Measurements from ENCODE around the gene ADAMTS17.
A peak's percentile ranks its signal among the peaks of the same experiment; 100 is the strongest.

ADAMTS17 gene

DNA sequence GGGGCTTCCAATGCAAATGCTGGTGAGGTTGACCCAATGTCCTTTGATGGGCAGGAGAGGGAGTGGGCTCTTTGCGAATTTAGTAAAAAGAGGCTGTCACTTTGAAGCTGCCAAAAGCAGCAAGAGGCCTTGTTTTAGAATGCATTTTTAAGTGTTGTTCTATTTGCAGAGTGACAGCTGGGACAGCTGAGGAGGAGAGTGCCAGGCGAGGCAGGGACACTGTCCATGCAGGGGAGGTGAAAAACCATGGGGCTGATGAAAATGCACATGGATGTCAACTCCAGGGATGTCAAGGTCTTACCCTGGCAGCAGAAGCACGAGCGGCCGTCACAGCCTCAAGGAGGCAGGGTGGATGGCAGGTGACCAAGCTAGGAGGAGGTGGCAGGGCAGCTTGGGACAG, 279.8 kb downstream of the ADAMTS17 start:
- TF ChIP-seq, protein P1, sequence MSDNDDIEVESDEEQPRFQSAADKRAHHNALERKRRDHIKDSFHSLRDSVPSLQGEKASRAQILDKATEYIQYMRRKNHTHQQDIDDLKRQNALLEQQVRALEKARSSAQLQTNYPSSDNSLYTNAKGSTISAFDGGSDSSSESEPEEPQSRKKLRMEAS (IDR thresholded peaks at IDR 0.05) = no peak
- TF ChIP-seq, protein P2, sequence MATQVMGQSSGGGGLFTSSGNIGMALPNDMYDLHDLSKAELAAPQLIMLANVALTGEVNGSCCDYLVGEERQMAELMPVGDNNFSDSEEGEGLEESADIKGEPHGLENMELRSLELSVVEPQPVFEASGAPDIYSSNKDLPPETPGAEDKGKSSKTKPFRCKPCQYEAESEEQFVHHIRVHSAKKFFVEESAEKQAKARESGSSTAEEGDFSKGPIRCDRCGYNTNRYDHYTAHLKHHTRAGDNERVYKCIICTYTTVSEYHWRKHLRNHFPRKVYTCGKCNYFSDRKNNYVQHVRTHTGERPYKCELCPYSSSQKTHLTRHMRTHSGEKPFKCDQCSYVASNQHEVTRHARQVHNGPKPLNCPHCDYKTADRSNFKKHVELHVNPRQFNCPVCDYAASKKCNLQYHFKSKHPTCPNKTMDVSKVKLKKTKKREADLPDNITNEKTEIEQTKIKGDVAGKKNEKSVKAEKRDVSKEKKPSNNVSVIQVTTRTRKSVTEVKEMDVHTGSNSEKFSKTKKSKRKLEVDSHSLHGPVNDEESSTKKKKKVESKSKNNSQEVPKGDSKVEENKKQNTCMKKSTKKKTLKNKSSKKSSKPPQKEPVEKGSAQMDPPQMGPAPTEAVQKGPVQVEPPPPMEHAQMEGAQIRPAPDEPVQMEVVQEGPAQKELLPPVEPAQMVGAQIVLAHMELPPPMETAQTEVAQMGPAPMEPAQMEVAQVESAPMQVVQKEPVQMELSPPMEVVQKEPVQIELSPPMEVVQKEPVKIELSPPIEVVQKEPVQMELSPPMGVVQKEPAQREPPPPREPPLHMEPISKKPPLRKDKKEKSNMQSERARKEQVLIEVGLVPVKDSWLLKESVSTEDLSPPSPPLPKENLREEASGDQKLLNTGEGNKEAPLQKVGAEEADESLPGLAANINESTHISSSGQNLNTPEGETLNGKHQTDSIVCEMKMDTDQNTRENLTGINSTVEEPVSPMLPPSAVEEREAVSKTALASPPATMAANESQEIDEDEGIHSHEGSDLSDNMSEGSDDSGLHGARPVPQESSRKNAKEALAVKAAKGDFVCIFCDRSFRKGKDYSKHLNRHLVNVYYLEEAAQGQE (IDR thresholded peaks at IDR 0.05; ENCODE audit: low read depth) = no peak
- TF ChIP-seq CREB1 (IDR thresholded peaks at IDR 0.05; ENCODE audit: low read depth) (no peak), EP300 (IDR thresholded peaks at IDR 0.05; ENCODE audit: borderline replicate concordance) (no peak), TEAD4 (IDR thresholded peaks at IDR 0.05) (no peak)

DNA sequence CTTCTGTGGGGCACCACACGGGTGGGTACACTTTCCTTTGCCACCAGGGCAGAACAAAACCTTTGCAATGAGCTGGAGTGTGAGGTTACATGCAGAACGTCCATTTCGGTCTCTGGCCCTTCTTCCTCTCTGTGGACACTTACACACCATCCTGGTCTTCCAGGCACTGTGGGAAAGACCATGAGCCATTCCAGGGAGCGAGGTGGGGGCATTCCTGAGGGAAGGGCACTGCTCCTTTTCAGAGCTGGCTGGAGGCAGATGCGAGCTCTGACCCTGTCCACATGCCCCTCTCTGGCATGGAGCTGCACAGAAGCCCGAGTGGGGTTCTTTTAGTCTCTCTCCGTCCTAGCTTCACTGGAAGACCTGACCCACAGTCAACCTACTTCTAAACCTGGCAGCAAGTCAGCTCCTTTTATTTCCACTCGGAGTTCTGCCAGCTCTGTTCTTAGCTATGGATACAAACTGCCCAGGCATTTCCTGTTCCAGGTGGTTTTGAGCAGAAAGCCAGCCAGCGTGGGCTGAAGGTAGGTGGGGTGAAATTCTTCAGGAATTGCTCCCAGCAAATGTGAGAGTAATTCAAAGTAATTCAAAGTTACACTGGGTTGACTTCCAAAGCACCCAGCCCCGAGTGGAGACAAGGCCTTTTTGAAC, 281.4 kb downstream of the ADAMTS17 start:
- TF ChIP-seq TCF12 (IDR thresholded peaks at IDR 0.05; ENCODE audit: low read depth) (no peak), EGR1 (IDR thresholded peaks at IDR 0.05) (peak; percentile 57), YY1 (IDR thresholded peaks at IDR 0.05; ENCODE audit: low read depth) (no peak), NFIC (IDR thresholded peaks at IDR 0.05) (peak; percentile 55; the same call in 1 of the 2 replicates), CEBPB (IDR thresholded peaks at IDR 0.05) (no peak), CREB1 (IDR thresholded peaks at IDR 0.05; ENCODE audit: low read depth) (no peak), RAD21 (IDR thresholded peaks at IDR 0.05; ENCODE audit: low read depth) (no peak), TEAD4 (IDR thresholded peaks at IDR 0.05) (peak; percentile 43; the same call in 1 of the 2 replicates), FOXM1 (IDR thresholded peaks at IDR 0.05; ENCODE audit: borderline replicate concordance, low read depth) (no peak), EP300 (IDR thresholded peaks at IDR 0.05; ENCODE audit: borderline replicate concordance) (no peak), ZBTB7A (IDR thresholded peaks at IDR 0.05; ENCODE audit: low read depth) (no peak)
- TF ChIP-seq, protein P1 (IDR thresholded peaks at IDR 0.05) = no peak
- TF ChIP-seq, protein P2 (IDR thresholded peaks at IDR 0.05; ENCODE audit: low read depth) = no peak

DNA sequence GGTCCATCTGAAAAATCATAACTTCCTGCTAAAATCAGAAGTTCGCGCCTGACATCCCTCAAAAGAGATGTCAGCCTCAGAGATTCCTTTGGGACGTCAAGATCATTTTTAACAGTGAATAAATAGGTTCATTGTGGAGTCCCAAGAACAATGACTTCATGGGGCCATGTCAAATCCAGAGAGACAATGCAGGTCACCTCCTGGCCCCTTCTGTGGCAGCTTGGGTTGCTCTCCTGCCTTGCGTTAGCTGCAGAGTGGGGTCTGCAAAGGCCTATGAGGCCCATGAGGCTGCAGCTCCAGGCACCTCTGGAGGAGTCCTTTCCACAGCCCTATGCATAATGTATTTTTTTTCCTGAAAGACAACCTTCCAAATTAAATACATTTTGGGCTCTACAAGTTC, 282.3 kb downstream of the ADAMTS17 start:
- TF ChIP-seq, protein P2 (IDR thresholded peaks at IDR 0.05; ENCODE audit: low read depth) = no peak
- TF ChIP-seq RAD21 (IDR thresholded peaks at IDR 0.05; ENCODE audit: low read depth) (no peak), TEAD4 (IDR thresholded peaks at IDR 0.05) (no peak), TCF12 (IDR thresholded peaks at IDR 0.05; ENCODE audit: low read depth) (no peak), ZBTB7A (IDR thresholded peaks at IDR 0.05; ENCODE audit: low read depth) (no peak)
- TF ChIP-seq, protein P3, sequence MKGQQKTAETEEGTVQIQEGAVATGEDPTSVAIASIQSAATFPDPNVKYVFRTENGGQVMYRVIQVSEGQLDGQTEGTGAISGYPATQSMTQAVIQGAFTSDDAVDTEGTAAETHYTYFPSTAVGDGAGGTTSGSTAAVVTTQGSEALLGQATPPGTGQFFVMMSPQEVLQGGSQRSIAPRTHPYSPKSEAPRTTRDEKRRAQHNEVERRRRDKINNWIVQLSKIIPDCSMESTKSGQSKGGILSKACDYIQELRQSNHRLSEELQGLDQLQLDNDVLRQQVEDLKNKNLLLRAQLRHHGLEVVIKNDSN (IDR thresholded peaks at IDR 0.05) = no peak

DNA sequence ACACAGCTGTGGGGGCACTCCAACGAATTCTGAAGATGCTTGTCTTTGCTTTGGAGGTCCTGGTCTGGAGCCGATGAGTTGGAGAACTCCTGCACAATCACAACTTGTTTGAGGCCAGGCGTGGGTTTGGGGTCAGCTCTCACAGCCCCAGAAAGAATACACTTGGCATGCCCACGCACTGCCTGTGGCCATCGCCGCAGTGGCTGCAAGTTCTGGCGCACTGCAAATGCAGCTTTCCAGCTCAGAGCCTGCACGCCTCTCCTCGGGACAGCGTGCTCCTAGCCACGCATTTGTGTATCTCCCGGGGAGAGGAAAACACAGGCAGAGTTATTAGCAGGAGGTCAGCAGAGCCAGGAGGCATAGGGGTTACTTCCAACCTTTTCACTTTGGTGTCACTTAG, 282.7 kb downstream of the ADAMTS17 start:
- no peak for TF ChIP-seq TAF1 (IDR thresholded peaks at IDR 0.05; ENCODE audit: low read depth)
- TF ChIP-seq, protein P3 (IDR thresholded peaks at IDR 0.05) = no peak
- TF ChIP-seq EGR1 (IDR thresholded peaks at IDR 0.05) = no peak
- TF ChIP-seq EP300 (IDR thresholded peaks at IDR 0.05; ENCODE audit: borderline replicate concordance) = no peak
- TF ChIP-seq CEBPB (IDR thresholded peaks at IDR 0.05) = no peak
- no peak for TF ChIP-seq ZBTB7A (IDR thresholded peaks at IDR 0.05; ENCODE audit: low read depth)
- TF ChIP-seq, protein P2 (IDR thresholded peaks at IDR 0.05; ENCODE audit: low read depth) = no peak
- TF ChIP-seq YY1 (IDR thresholded peaks at IDR 0.05; ENCODE audit: low read depth) = no peak
- no peak for TF ChIP-seq CREB1 (IDR thresholded peaks at IDR 0.05; ENCODE audit: low read depth)
- no peak for TF ChIP-seq RAD21 (IDR thresholded peaks at IDR 0.05; ENCODE audit: low read depth)
- no peak for TF ChIP-seq FOXM1 (IDR thresholded peaks at IDR 0.05; ENCODE audit: borderline replicate concordance, low read depth)
- TF ChIP-seq NFIC (IDR thresholded peaks at IDR 0.05) = no peak
- TF ChIP-seq TEAD4 (IDR thresholded peaks at IDR 0.05) = no peak
- TF ChIP-seq, protein P1 (IDR thresholded peaks at IDR 0.05) = no peak
- TF ChIP-seq TCF12 (IDR thresholded peaks at IDR 0.05; ENCODE audit: low read depth) = no peak

All from Ishikawa (cell line).